Measurements from ENCODE around the gene MAPKAPK3.

Gene MAPKAPK3

GRCh38 chr3:50573566-50574443, 43.1 kb upstream of the MAPKAPK3 start:
- FAIRE-seq (no peak), DNase-seq (ENCODE audit: insufficient read length, low spot score) (no peak)
- TF ChIP-seq POLR2A (IDR thresholded peaks at IDR 0.05; ENCODE audit: low read depth, low read length) (no peak), SPI1 (IDR thresholded peaks at IDR 0.05; ENCODE audit: low read depth, low read length) (no peak)

DNA sequence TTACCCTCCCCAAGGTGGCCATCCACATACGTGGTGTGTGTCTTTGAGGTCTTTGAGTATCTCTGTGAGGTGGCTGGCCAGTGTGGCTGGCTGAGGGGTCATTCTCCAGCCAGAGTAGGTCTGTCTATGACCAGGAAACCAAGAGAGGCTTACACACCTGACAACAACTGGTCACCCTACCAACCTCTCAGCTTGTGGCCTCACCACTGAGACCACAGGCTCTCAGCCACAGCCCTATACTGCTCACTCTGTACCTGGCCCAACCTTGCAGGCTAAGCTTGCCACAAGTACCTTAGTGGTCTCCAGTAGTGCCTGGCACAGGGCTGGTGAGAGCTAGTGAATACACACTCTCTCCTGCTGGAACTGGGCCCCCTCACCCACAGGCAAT, 42.5 kb upstream of the MAPKAPK3 start:
- DNase-seq (ENCODE audit: insufficient read length, low spot score), result no peak
- TF ChIP-seq POLR2A (IDR thresholded peaks at IDR 0.05; ENCODE audit: low read depth, low read length) (no peak), POU2F2 (IDR thresholded peaks at IDR 0.05; ENCODE audit: low read depth, low read length) (no peak), POLR2AphosphoS5 (IDR thresholded peaks at IDR 0.05; ENCODE audit: low read depth, low read length) (no peak), SPI1 (IDR thresholded peaks at IDR 0.05; ENCODE audit: low read depth, low read length) (no peak), PAX5 (IDR thresholded peaks at IDR 0.05; ENCODE audit: insufficient read depth, low read length, severe bottlenecking) (no peak), TAF1 (IDR thresholded peaks at IDR 0.05; ENCODE audit: low read depth, low read length) (no peak)
- no peak for FAIRE-seq

DNA sequence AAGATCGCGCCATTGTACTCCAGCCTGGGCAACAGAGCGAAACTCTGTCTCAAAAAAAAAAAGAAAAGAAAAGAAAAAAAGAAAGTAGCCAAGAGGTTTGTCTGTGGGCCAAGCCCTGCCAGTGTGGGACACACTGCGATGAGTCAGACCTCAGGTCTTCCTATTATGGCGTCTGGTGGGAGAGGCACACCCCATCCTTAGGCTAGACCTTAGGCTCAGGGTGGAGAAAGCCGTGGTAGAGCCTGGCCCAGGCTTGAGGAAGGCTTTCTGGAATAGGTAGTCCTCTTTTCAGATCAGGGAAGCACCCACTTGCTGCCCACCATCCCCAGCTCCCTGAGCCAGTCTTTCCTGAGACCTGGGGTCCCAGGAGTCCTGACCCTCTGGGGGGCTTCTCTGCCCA, 41.6 kb upstream of the MAPKAPK3 start:
- DNase-seq (ENCODE audit: insufficient read length, low spot score) (no peak), FAIRE-seq (no peak)
- TF ChIP-seq POLR2A (IDR thresholded peaks at IDR 0.05; ENCODE audit: low read depth, low read length) (no peak), POU2F2 (IDR thresholded peaks at IDR 0.05; ENCODE audit: low read depth, low read length) (no peak), SPI1 (IDR thresholded peaks at IDR 0.05; ENCODE audit: low read depth, low read length) (no peak), PAX5 (IDR thresholded peaks at IDR 0.05; ENCODE audit: insufficient read depth, low read length, severe bottlenecking) (no peak), POLR2AphosphoS5 (IDR thresholded peaks at IDR 0.05; ENCODE audit: low read depth, low read length) (no peak)

DNA sequence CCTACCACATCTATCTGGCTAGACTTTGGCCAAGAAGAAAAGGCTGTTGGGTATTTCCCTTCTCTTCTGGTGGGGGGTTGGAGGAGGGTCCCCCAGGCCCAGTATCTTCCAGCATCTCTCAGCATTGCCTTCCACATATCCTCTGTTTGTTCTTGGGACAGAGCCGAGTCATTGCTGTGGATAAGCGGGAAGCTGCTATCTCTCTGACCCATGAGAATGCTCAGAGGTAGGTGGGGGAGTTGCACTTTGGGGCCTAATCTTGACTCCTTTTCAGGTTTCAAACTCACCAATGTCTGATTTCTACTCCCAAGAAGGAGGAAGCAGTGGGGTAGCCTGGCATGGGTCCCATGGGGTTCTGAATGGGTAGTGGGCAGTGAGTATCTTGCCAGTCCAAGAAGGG, 39.6 kb upstream of the MAPKAPK3 start:
- no peak for FAIRE-seq
- TF ChIP-seq POLR2A (IDR thresholded peaks at IDR 0.05; ENCODE audit: low read depth, low read length) (no peak), TAF1 (IDR thresholded peaks at IDR 0.05; ENCODE audit: low read depth, low read length) (no peak), POU2F2 (IDR thresholded peaks at IDR 0.05; ENCODE audit: low read depth, low read length) (no peak), SPI1 (IDR thresholded peaks at IDR 0.05; ENCODE audit: low read depth, low read length) (no peak), PAX5 (IDR thresholded peaks at IDR 0.05; ENCODE audit: insufficient read depth, low read length, severe bottlenecking) (no peak), POLR2AphosphoS5 (IDR thresholded peaks at IDR 0.05; ENCODE audit: low read depth, low read length) (no peak)
- no peak for DNase-seq (ENCODE audit: insufficient read length, low spot score)

GRCh38 chr3:50580683-50581458, 36.1 kb upstream of the MAPKAPK3 start:
- DNase-seq (ENCODE audit: insufficient read length, low spot score), result no peak
- TF ChIP-seq POU2F2 (IDR thresholded peaks at IDR 0.05; ENCODE audit: low read depth, low read length) (no peak), POLR2AphosphoS5 (IDR thresholded peaks at IDR 0.05; ENCODE audit: low read depth, low read length) (no peak)
- FAIRE-seq, result no peak

DNA sequence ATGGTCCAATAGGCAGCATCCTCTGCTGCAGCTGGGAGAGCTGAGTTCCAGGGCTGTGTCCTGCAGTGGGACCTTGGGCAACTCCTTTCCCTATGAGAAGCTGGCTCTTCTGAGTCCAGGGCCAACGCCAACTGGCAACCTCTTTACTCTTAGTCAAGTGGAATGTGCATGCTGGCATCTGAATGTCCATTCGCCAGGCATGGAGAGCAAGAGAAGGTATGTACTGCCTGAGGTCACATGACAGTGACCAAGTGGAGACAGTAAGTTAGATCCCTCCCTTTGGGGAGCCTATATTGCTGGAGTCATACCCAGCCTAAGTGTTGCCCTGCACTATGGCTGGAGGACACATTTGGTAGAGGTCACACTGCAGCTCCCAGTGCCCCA, 35.5 kb upstream of the MAPKAPK3 start:
- no peak for TF ChIP-seq TAF1 (IDR thresholded peaks at IDR 0.05; ENCODE audit: low read depth, low read length)
- no peak for TF ChIP-seq POLR2A (IDR thresholded peaks at IDR 0.05; ENCODE audit: low read depth, low read length)
- no peak for TF ChIP-seq POLR2AphosphoS5 (IDR thresholded peaks at IDR 0.05; ENCODE audit: low read depth, low read length)
- FAIRE-seq (no peak), DNase-seq (ENCODE audit: insufficient read length, low spot score) (no peak)

DNA sequence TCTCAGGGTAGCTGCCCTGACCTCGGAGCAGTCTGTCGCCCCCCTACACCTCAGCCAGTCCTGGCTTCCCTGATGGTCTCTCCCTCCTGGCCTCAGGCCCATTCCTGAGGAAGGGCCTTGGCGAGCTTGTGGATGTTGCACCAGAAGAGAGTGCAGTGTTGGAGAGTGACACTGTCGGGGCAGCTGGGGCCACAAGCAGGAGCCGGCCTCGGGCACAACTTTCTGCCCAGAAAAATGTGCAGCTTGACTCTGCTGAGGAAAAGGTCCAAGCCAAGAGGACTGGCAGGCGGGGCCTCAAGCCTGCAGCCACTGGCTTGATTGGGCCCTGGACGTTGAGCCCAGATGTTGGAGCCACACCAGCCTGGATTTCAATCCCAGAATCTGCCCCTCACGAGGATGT, 34.9 kb upstream of the MAPKAPK3 start:
- DNase-seq (ENCODE audit: insufficient read length, low spot score) (no peak), FAIRE-seq (no peak)
- TF ChIP-seq POLR2AphosphoS5 (IDR thresholded peaks at IDR 0.05; ENCODE audit: low read depth, low read length) (no peak), POLR2A (IDR thresholded peaks at IDR 0.05; ENCODE audit: low read depth, low read length) (no peak), SPI1 (IDR thresholded peaks at IDR 0.05; ENCODE audit: low read depth, low read length) (no peak), PAX5 (IDR thresholded peaks at IDR 0.05; ENCODE audit: insufficient read depth, low read length, severe bottlenecking) (no peak), TAF1 (IDR thresholded peaks at IDR 0.05; ENCODE audit: low read depth, low read length) (no peak), POU2F2 (IDR thresholded peaks at IDR 0.05; ENCODE audit: low read depth, low read length) (no peak)

GRCh38 chr3:50583897-50584296, 33.1 kb upstream of the MAPKAPK3 start:
- TF ChIP-seq POU2F2 (IDR thresholded peaks at IDR 0.05; ENCODE audit: low read depth, low read length) (no peak), TAF1 (IDR thresholded peaks at IDR 0.05; ENCODE audit: low read depth, low read length) (no peak), POLR2AphosphoS5 (IDR thresholded peaks at IDR 0.05; ENCODE audit: low read depth, low read length) (no peak), POLR2A (IDR thresholded peaks at IDR 0.05; ENCODE audit: low read depth, low read length) (no peak), SPI1 (IDR thresholded peaks at IDR 0.05; ENCODE audit: low read depth, low read length) (no peak), PAX5 (IDR thresholded peaks at IDR 0.05; ENCODE audit: insufficient read depth, low read length, severe bottlenecking) (no peak)
- FAIRE-seq, result no peak
- DNase-seq (ENCODE audit: insufficient read length, low spot score), result no peak

- FAIRE-seq (no peak), DNase-seq (ENCODE audit: insufficient read length, low spot score) (no peak)
- TF ChIP-seq SPI1 (IDR thresholded peaks at IDR 0.05; ENCODE audit: low read depth, low read length) (no peak), POLR2AphosphoS5 (IDR thresholded peaks at IDR 0.05; ENCODE audit: low read depth, low read length) (no peak), POLR2A (IDR thresholded peaks at IDR 0.05; ENCODE audit: low read depth, low read length) (no peak), TAF1 (IDR thresholded peaks at IDR 0.05; ENCODE audit: low read depth, low read length) (no peak), PAX5 (IDR thresholded peaks at IDR 0.05; ENCODE audit: insufficient read depth, low read length, severe bottlenecking) (no peak), POU2F2 (IDR thresholded peaks at IDR 0.05; ENCODE audit: low read depth, low read length) (no peak)
Measured at GRCh38 chr3:50584391-50584790, 32.6 kb upstream of the MAPKAPK3 start.

Data from GM12891 (cell line).